HG03558 (cell line): Measurements from ENCODE around the gene MRPL11.

ENCODE experiments used
- ATAC-seq: cut with Tn5 transposase; IDR thresholded peaks from one replicate; pipeline ENCODE4 v1.9.1; 2021; ENCODE audit warnings: moderate number of reproducible peaks; ENCODE audit not compliant: unreplicated experiment; ENCODE audit errors: extremely low read depth

MRPL11 gene

GRCh38 chr11:66408488-66409214 is 30.0 kb downstream of the MRPL11 start:
- ATAC-seq, result no peak

DNA sequence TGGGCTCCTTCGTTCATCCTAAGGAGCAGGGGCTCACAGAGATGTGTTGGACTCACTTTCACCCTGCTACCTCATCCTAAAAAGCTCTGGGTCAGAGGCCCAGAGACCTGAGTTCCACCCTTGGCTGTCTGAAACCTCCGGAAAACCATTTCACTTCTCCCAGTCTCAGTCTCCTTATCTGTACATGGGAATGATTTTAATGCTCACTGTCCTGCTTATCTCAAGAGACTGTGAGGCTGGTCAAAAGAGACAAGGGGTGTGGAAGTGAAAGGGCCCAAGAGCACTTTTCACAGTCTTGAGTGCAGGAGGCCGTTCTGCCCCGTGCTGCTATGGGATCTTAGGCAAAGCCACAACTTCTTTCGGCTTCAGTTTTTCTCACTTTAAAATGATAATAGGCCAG is 31.0 kb downstream of the MRPL11 start:
- no peak for ATAC-seq

DNA sequence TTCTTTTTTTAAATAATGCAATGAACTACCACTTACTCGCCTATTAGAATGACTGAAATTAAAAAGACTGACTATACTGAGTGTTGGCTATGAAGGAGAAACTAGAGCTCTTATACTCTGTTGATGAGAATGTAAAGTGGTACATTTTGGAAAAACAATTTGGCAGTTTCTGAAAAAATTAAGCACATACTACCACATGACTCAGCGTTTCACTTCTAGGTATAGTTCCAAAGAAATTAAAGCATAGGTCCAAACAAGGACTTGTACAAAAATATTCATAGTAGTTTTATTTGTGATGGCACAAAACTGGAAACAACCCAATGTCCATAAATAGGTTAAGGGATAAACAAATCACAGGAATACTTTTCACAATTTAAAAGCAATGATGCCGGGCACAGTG is 44.7 kb downstream of the MRPL11 start:
- ATAC-seq, result no peak

- no peak for ATAC-seq
Measured at GRCh38 chr11:66391322-66391721, 47.3 kb downstream of the MRPL11 start.

GRCh38 chr11:66388780-66389386 is 49.8 kb downstream of the MRPL11 start:
- ATAC-seq, result no peak

- ATAC-seq, result no peak
Measured at GRCh38 chr11:66386171-66387069, 52.2 kb downstream of the MRPL11 start.
